ENCODE results near the gene FOXN1.

Gene FOXN1

GRCh38 chr17:28527859-28528258 lies 21.7 kb downstream of the FOXN1 start:
- DNase-seq, result no peak

DNA sequence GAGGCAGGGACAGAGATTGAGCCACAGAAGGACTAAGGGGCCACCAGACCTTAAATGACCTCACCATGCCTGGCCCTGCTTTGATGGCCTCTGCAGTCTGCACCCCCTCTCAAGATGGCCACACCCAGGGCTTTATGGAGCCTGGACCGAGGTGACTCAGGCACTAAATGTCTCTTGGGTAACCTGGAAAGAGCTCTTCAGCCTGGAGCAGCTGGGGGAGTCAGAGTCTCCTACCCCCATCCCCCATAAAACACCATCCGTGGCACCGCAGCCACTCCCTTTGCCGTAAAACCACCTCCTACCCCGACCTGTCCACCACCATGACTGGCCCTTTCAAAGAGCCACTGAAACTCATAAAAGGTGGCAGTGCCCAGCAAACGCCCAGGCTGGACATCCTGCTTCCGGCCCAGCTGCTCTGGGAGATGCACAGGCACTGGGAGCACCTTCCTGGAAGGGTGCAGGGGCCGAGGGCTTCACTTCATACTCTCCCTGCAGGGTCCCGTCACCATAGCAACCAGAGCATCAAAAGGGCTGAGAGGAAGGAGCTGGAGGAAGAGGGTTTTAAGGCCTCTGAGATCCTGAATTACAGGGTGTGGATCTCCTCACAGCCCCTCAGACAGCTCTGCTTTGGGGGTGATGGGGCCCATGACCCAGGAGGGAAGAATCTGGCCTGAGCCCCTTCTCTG lies 22.3 kb downstream of the FOXN1 start:
- no peak for DNase-seq

DNA sequence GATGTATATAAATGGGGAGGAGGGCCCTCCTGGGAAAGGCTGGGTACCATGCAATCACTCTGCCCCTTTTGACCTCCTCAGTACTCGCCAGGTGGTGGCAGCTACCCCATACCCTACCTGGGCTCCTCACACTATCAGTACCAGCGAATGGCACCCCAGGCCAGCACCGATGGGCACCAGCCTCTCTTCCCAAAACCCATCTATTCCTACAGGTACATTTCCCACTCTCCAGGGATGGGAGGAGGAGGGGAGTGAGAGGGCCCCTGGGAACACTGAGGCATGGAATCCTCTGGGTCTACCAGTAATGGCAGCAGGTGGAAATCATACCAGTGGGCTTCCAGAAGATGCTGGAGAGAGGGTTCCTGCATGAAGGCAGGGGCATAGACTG lies 22.9 kb downstream of the FOXN1 start:
- DNase-seq, result no peak

DNA sequence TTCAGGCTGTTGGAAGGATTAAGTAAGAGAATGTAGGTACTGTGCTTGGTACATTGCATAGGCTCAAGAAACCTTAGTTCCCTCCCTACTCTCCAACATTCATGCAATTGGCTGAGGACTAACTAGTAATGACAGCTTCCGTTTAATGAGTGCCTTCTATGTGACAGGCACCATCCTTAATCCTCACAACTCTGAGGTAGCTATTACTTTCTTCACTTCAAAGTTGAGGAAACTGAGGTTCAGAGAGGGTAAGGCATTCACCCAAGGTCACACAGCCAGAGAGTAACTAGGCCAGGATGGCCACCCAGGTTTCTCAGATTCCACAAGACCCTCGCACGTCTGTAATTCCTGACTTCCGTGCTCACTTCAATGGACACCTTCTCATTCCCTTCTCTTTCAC lies 24.1 kb downstream of the FOXN1 start:
- DNase-seq, result no peak

DNA sequence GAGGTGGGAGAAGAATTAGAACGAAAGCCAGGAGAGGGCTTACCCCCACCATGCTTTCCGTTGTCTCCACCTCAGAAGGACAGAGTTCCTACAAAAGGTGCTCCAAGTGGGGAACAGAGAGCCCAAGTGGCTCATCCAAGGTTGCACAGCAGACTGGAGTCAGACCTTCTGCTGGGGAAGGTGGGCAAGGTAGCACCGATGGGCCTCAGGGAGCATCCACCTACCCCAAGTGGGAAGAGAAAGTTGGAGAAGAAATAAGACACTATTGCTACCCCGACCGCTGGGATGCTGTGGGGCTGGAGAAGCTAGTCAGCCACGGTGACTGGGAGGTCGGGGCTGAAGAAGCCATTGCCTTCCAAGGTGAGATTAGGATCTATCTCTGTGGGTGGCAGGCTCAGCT lies 24.8 kb downstream of the FOXN1 start:
- no peak for DNase-seq

- no peak for DNase-seq
Observed at GRCh38 chr17:28532050-28532960, 26.2 kb downstream of the FOXN1 start.

- DNase-seq, result no peak
Observed at GRCh38 chr17:28533091-28533807, 27.1 kb downstream of the FOXN1 start.

- DNase-seq, result no peak
Observed at GRCh38 chr17:28534740-28535375, 28.7 kb downstream of the FOXN1 start.

DNA sequence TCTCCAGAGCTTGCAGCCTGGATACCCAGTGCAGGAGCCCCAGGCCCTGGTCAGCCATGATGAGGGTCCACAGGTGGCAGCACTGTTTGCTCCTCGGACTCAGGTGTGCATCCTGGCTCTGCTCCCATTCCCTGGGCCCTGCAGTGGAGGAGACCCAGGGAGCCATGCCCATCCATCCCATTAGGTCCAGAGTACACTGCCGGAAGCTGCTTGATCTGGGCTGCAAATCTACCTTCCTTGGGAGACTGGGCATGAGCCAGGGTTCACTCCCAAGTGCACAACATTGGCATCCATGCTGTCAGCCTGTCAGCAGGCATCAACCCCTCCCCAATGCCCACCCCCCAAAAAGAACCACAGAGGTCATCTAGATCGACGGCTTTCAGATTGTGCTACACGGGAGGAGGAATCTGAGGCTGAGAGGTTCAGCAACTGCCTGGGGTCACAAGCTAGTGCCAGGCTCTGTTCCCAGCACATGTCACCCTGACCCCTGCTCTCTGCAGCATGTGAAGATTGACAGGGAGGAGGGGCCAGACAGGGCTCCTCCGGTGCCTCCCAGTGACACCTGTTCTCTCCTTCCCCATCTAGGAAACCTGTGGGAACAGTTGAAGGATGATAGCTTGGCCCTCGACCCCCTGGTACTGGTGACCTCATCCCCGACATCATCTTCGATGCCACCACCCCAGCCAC lies 30.5 kb downstream of the FOXN1 start:
- DNase-seq, result no peak

- DNase-seq, result no peak
Observed at GRCh38 chr17:28537219-28537610, 31.1 kb downstream of the FOXN1 start.

GRCh38 chr17:28538296-28538895 lies 32.2 kb downstream of the FOXN1 start:
- DNase-seq, result no peak

- DNase-seq, result no peak
Observed at GRCh38 chr17:28540231-28540630, 34.1 kb downstream of the FOXN1 start.

DNA sequence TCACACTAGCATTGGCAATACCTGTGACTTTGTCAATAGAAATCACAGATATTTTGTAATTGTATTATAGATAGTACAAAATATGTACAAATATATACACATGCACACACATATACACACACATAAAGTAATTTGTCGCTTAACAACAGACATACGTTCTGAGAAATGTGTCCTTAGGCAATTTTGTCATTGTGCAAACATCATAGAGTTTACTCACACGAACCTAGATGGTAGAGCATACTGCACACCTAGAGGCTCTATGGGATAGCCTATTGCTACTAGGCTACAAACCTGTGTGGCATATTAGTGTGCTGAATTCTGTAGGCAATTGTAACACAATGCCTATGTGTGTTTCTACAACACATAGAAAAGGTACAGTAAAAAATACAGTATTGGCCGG lies 35.3 kb downstream of the FOXN1 start:
- DNase-seq, result no peak

- no peak for DNase-seq
Observed at GRCh38 chr17:28544402-28545140, 38.4 kb downstream of the FOXN1 start.

GRCh38 chr17:28545141-28545503 lies 39.0 kb downstream of the FOXN1 start:
- DNase-seq, result no peak

- DNase-seq, result no peak
Observed at GRCh38 chr17:28545787-28546415, 39.8 kb downstream of the FOXN1 start.

GRCh38 chr17:28547096-28547622 lies 41.0 kb downstream of the FOXN1 start:
- no peak for DNase-seq

DNA sequence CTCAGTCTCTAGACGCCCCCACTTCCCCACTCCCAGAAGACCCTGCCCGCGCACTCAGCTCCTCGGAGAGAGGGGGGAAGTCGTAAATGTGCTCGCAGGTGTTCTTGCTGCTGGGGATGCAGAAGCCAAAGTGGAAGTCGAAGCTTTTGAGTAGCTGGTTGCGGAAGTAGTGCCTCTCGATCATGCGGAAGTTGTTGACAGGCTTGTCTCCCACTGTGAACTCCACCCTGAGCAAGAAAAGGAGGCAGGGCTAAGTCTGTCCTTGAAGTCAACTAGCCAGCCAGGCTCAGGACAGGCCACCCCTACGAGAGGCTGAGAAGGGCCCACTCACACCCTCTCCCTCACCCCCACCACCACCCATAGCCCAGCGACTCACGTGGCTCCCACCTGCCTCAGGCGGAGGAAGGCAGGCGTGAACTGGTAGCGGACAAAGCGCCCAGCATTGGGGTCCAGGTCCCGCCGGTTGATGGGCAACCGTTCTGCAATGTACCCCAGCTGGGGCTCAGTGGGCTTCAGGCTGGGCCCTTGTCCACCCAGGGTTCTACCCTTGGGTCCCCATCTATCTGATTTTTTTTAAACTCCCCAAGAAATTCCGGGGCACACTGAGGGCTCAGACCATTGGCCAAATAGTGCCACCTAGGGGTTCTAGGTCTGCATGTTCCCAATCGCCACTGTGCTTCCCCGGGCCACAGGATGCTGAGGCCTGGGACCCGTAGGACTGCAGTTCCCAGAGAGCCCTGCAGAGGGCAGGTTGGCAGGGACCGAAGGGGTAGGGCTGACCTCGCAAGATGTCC lies 41.7 kb downstream of the FOXN1 start:
- peak; percentile 51 to 65 for DNase-seq

DNA sequence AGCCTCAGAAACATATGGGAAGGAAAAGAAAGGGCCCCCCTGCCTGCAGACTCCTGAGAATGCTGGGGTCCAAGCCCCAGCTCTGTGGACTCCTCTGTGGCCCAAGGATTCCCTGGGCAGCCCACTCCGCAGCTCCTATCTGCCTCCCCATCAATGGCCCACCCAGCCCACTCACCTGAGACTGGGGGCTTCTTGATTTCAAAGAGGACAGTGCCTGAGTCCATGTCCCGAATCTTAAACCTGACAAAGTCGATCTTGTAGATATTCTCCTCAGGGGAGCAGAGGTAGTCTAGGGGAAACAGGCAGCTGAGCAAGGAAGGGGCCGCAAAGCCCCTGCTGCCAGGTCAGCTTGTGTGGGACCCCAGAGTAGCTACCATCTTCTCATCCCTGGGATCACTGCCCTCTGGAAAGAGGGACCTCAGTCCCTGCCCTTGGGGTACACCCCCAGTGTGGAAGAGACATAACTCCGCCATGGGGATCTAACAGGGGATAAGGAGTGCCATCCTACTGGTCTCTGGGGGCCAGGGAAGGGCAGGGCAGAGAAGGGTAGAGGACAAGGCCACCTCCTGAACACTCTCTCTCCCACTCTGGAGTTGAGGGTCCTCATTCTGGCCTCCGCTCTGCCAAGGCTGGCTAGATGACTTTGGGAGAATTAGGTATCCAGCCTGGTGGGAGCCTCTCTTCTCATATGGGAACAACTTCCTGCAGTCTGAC lies 42.4 kb downstream of the FOXN1 start:
- DNase-seq, result no peak
